Cortex of kidney (tissue), 1 donor: ENCODE measurements around the gene CLASP2.
"Not testable (repeated sequence)": the region's sequence is repeated elsewhere in the genome, so short reads cannot be mapped to it uniquely, and the experiment has no call there.

ENCODE experiments used
- DNase-seq: peaks from one replicate; lab custom pipeline; 2025; lab: John Stamatoyannopoulos, UW

Gene CLASP2

DNA sequence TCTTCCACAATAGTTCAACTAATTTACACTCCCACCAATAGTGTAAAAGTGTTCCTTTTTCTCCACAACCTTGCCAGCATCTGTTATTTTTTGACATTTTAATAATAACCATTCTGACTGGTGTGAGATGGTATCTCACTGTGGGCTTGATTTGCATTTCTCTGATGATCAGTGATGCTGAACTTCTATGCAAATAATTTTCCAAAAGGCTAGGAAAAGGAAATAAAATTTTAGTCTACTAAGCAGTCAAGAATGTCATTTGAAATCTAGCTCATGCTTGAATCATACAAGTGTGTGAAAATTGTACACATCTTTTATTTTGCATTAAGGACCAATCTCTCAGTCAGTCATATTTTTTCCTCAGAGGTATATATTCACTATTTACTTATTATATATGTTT, 176.1 kb downstream of the CLASP2 start:
- no peak for DNase-seq

DNA sequence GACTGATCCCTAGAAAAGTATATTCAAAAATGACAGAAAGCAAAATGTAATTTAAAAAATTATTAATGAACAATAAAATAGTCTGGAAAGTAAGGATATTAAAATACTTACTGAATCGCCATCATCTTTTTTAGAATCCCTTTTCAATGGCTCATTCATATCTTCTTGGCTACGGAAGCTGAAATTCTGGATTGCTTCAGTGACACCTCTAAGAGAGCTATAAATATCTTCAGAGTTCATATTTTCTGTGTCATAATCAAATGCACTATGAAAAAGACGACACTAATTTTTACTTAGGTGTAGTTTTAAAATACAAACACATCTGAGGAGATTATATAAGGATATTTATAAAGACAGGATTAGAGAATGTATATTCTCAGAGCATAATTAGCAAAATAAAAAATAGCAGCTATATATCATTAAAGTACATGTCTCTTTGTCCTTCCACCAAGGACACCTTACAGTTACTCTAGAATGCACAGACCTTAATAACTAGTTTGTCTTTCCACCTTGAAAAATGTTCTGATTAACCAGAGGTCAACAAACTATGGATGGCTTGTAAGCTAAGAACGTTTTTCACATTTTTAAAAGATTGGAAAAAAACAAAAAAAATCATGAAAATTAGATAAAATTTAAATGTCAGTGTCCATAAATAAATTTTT, 179.2 kb downstream of the CLASP2 start:
- DNase-seq, result no peak

DNA sequence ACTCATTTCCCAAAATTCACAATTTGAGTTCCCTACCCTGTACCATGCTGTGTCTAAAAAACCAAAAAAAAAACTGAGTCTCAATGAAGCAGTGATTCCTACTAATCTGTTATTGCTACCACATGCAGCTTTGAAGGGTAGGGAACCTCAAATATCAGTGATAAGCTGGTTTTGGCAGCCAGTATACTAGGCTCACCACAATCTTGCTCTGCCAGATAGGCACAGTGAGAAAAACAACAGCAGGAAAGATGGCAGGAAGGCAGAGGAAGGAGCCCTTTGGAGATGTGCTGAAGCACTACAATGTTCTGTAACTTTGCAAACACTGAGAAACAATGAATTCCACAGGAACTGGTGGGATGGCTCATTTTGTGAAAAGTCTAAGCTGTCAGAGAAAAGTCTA, 180.9 kb downstream of the CLASP2 start:
- no peak for DNase-seq

DNA sequence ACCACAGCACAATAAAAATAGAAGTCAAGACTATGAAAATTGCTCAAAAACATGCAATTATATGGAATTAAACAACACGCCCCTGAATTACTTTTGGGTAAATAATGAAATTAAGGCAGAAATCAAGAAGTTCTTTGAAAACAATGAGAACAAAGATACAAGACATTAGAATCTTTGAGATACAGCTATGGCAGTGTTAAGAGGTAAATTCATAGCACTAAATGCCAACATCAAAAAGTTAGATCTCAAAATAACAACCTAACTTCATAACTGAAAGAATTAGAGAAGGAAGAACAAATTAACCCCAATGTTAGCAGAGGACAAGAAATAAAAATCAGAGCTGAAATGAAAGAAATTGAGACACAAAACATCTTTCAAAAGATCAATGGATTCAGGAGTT, 191.3 kb downstream of the CLASP2 start:
- DNase-seq, result no peak

DNA sequence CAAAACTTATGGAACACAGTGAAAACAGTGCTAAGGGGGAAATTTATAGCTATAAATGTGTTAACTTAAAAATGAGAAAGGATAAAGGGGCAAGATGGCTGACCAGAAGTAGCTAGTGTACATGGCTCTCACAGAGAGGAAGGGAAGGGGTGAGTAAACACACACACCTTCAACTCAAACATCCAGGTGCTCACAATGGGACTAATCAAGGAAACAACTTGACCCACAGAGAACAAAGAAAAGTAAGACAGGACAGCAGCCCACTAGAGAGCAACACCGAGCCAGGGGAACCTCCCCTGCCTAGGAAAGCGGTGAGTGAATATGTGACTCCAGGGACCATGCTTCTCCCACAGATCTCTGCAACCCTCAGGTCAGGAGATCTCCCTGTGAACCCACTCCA, 192.8 kb downstream of the CLASP2 start:
- DNase-seq, result no peak

DNA sequence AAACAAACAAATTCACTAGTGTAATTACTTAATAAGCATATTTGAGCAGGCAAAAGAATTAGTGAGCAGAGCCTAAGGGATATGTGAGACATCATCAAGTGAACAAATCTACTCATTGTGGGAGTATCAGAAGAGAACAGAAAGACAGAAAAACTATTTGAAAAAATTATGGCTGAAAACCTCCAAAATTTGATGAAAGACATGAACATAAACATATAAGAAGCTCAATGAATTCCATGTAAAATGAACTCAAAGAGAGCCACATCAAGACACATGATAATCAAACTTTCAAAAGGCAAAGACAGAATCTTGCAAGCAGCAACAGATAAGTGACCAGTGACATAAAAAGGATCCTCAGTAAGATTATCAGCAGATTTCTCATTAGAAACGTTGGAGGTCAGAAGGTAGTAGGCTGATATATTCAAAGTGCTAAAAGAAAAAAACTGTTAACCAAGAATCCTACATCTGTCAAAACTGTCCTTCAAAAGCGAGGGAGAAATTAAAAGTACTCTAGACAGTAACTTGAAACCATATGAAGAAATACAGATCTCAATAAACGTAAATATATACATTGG, 194.9 kb downstream of the CLASP2 start:
- DNase-seq, result no peak

DNA sequence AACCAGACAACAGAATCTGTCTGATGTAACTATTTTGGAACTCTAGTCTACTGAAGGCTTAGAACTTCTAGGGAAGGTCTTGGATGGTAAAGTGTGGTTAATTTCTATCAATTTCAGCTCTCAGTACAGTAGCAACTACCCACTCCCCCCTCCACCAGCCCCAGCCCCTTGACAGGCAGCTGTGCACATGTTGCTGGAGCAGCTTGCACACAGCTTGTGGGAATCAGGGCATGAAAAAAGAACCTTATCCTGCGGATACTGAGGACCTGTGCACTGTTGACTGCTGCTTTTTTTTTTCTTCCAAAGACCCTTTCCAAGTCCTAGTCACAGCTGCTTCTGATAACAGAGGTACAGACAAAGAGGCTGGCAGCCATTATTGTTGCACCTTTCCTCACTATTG, 196.3 kb downstream of the CLASP2 start:
- DNase-seq, result no peak

DNA sequence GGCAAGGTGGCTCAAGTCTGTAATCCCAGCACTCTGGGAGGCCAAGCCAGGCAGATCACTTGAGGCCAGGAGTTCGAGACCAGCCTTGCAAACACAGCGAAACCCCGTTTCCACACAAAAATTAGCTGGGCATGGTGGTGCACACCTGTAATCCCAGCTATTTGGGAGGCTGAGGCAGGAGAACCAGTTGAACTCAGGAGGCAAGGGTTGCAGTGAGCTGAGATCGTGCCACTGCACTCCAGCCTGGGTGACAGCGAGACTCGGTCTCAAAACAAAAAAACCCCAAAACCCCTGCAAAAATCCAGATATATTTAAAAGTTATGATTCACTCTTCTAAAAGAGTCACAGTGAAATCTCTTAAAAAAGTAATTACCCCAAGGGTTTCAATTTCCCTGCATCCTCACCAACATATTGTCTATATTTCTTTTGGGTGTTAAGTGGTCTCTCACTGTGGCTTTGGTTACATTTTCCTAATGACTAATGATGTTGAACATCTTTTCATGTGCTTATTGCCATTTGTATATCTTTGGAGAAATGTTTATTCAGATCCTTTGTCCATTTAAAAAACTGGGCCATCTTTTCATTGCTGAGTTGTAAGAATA, 204.7 kb downstream of the CLASP2 start:
- no peak for DNase-seq

DNA sequence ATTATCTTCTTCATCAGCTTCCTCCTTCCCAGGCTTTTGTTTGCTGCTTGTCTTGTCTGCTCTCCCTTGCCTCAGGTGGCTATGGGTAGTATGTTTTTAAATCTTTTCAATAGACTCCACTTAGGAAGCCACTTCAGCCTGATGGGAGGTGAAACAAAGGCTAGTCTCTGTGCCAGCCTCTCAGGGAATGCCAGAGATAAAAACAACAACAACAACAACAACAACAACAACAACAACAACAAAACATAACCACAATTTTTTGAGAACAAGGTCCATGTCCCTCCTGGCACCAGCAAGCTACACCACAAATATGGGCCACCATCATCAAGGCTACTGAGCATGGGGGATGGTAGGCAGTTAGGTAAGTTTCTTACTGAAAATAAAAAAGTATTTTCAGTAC, 213.0 kb downstream of the CLASP2 start:
- no peak for DNase-seq

DNA sequence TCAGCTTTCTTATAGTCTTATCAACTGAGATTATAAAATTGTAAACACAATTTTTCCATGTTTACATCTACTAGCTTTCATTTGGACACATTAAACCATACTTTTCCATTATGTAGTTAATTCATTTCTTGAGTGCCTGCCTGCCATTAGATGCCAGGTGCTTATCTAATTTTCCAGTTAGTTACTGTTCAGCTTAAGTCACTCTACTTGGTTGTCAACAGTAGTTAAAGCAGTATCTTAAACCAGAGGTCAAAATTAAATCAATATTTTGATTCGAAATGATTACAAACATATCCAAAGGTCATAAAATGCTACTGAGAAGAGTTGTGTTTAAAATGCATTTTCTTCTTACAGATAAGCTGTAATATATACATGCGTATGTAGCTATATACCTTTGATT, 221.6 kb downstream of the CLASP2 start:
- no peak for DNase-seq

DNA sequence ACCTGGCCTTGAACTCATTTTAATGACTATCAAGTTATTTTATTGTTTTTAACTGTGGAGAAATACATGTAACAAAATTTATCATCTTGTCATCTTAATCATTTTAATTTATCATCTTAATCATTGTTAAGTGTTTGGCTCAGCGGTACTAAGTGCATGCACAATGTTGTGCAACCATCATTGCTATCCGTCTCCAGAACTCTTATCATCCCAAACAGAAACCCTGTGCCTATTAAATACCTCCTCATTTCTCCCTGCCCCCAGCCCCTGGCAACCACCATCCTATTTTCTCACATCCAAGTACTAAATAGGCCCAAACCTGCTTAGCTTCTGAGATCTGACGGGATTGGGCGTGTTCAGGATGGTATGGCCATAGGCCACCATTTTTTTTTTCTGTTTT, 226.3 kb downstream of the CLASP2 start:
- DNase-seq, result no peak

DNA sequence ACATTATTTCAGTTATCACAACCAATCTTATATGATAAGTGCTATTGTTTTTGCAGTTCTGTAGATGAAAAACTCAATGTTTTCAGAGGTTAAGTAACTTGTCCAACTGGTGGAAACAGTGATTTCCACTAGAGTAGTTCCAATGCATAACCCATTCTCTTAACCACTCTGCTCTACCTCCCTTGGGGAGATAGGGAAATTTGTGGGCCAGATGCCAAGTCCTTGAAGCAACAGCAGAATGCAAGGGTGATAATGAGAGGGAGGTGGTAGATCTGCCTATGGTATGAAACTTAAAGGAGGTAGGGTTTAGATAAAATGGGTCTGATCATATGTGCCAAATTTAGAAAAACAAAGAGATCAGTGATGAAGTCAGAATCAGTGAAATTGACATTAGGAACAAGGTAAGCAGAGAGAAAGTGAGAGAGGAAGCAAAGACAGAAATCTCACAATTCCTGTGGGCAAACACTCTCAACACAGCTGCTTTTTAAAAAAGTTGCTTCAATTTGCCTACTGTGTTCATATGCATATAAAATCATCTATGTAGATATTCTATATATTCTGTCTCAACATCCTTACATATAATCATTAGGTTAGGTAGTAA, 227.3 kb downstream of the CLASP2 start:
- DNase-seq, result no peak

DNA sequence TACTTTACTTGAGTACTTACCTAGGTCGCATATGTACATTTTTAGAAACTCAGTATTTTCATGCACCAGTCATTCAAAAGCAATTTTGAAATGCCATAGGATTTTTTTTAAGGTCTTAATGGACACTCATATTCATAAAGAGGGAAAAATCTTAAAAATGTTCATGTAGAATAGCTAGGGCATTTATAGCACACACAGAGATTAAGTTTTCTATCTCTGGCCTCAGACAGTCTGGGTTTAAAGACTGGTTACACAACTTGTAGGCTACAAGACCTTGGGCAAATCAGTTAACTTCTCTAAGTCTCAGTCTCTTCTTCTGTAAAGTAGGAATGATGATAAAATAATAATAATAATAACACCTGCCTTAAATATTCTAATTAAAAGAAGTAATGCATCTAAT, 229.4 kb downstream of the CLASP2 start:
- no peak for DNase-seq

DNA sequence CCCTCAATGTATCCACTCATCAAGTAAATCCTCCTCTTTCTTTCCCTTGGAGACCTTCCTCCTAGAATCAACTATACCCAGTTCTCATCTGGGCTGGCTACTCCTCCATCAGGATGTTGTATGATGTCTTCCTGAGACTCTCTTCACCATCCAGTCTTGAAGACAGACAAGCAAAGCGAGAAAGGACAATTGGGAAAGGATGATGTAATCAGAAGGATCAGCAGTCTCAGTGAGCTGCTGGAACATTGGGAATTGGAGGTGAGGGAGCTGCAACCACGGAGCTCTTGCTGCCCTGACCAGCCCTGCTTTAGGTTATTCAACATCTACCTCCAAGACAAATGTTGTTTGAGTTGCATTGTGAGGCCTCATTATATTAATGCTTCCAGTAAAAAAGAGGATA, 229.8 kb downstream of the CLASP2 start:
- DNase-seq, result no peak

DNA sequence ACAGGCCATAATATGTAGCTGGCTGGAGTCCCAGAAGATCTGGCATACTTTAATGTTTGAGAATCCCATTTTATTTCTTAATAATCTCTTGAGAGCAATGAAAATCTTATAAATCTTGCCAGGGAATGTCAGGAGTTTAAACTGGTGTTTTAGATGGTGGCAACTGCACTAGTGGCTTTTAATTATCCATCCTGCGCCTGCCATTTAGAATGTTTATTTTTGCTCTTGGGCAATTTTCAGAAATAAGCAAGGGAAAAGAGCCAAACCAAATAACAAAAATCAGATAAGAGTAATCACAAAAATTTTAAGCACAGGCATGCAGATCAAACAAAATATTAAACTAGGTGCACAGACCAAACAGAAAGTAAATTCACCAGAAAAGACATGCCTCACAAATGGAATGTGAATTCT, 235.9 kb downstream of the CLASP2 start:
- DNase-seq, result no peak

DNA sequence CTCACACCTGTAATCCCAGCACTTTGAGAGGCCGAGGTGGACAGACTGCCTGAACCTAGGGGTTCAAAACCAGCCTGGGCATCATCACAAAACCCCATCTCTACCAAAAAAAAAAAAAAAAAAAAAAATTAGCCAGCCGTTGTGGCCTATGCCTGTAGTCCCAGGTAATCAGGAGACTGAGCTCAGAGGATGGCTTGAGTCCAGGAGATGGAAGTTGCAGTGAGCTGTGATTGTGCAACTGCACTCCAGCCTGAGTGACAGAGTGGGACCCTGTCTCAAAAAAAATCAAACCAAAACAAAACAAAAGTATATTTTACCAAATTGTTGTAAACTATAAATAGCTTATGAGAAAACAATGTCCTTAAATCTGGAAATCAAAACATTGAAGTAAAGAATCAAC, 243.2 kb downstream of the CLASP2 start:
- no peak for DNase-seq

DNA sequence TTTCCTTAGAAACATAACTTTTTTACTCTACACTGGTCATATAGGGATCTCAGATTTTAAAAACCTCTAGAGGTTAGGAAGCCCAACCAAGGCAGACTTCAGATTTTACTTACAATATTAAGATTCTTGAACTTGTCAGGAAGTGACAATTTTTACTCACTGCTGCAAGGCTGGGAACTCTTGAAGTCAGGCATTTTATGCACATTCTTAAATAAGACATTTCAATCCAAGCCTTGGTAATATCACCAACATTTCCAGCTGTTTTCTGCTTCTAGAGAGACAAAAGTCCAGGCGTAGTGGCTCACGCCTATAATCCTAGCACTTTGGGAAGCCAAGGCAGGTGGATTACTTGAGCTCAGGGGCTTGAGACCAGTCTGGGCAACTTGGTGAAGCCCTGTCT, 244.2 kb downstream of the CLASP2 start:
- no peak for DNase-seq

DNA sequence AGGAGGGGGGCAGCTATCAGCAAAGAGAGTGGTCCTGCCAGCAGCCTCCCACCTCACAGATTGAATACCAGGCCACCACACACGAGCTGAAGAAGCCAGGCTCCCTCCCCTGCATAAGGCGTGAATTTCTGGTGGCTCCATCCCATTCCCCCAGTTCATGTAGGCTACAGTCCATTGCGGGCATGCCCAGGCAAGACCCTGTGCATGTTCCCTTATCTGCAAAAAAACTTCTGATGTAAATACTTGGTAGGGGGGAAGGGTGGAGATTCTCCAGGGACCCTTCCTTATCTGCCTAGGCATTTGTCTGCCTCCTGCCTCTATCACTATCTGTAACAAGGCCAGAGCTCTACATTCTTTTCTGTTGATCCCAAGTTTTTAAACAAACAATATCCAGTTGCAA, 250.3 kb downstream of the CLASP2 start:
- DNase-seq, result no peak

DNA sequence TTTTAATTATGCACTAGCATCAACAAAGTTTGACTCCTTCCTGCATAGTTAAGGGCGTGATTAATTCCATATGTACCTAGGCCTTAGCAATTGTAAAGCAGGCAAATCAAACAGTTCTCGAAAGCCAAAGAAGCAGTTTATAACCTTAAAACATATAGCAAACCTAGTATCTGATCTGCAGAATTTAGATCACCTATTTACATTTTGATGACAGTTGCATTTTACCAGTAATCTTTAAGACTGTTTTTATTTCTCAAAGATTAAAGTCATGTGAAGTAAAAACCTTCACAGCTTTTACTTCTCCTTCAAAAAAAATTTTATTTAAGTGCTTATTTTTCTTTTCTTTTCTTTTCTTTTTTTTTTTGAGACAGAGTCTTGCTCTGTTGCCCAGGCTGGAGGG, 257.0 kb downstream of the CLASP2 start:
- DNase-seq, result no peak

DNA sequence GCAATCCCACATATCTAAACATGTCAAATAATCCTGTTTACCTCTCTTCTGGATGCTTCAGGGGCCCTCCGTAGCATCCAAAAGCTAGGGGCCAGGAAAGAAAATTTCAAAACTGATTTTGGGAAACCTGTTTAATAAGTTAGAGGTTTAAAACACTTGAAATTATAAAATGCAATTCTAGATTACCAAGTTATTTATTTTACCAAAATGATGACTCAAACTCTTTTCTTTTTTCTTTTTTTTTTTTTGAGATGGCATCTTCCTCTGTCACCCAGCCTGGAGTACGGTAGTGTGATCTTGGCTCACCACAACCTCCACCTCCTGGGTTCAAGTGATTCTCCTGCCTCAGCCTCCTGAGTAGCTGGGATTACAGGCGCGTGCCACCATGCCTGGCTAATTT, 258.5 kb downstream of the CLASP2 start:
- not testable (repeated sequence) for DNase-seq

DNA sequence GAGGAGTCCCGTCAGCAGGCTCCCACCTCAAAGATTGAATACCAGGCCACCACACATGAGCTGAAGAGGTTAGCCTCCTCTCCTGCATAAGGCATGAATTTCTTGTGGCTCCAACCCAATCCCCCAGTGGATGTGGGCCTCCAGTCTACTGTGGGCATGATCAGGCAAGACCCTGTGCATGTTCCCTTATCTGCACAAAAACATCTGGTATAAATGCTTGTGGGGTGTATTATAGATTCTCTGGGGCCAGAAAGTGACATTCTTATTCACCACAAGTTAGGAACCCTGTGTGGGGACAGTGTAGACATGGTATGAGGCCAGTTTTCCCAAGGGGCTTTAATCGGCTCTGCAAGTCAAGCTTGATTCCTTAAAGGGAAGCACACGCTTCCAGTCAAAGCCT, 259.6 kb downstream of the CLASP2 start:
- DNase-seq, result no peak

DNA sequence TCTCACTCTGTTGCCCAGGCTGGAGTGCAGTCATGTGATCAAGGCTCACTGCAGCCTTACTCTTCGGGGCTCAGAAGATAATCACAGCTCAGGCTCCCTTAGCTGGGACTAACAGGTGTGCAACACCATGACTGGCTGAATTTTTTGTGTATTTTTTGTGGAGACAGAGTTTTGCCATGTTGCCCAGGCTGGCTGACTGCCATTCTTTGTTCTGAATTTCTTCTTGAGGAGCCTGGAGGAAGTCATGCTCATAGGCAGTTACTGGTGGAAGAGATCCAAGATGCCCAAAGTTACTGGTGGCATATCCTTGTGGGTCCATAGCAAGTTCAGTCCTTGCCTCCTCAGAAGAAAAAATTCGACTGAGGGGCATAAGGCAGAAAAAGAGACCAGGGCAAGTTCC, 261.3 kb downstream of the CLASP2 start:
- DNase-seq, result no peak

DNA sequence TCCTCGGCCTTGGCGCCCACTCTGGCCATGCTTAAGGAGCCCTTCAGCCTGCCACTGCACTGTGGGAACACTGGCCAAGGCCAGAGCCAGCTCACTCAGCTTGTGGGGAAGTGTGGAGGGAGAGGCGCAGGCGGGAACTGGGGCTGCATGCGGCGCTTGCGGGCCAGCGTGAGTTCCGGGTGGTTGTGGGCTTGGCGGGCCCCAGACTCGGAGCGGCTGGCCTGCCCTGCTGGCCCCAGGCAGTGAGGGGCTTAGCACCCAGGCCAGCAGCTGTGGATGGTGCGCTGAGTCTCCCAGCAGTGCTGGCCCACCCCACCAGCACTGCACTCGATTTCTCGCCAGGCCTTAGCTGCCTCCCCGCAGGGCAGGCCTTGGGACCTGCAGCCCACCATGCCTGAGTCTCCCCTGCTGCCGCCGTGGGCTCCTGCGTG, 264.7 kb downstream of the CLASP2 start:
- no peak for DNase-seq
